Tibial artery (tissue), 4 donors: ENCODE measurements around the gene PINK1.

Source experiments
- DNase-seq, 2 donors: peaks; one replicate each; pipeline ENCODE4 v3.0.0-alpha.2; 2019
- H3K27ac ChIP-seq, 2 donors: fragments of 200-600 bp; sonication (generic) in 1 of 2; 1 replicate in 1 of 2; 2 replicates in 1 of 2; pipeline ENCODE4 v1.5.1; 2018 to 2019; ENCODE audit warnings: mild to moderate bottlenecking in 1 of 2
- H3K27me3 ChIP-seq, 2 donors: fragments of 200-600 bp; sonication (generic) in 1 of 2; one replicate each; pipeline versions ENCODE4 v1.5.1 to v1.6.0; 2016 to 2019
- H3K36me3 ChIP-seq, 3 donors: fragments of 200-600 bp; sonication (generic) in 2 of 3; one replicate each; pipeline ENCODE4 v1.5.1; 2016 to 2019; ENCODE audit warnings: mild to moderate bottlenecking in 2 of 3
- H3K4me1 ChIP-seq, 4 donors: fragments of 200-600 bp; sonication (generic) in 2 of 4; 1 replicate in 3 of 4; 2 replicates in 1 of 4; pipeline ENCODE4 v1.5.1; 2016 to 2019
- H3K4me3 ChIP-seq, 2 donors: fragments of 200-600 bp; sonication (generic) in 1 of 2; 1 replicate in 1 of 2; 2 replicates in 1 of 2; pipeline ENCODE4 v1.5.1; 2018 to 2019; ENCODE audit warnings: mild to moderate bottlenecking in 2 of 2
- H3K9me3 ChIP-seq, 3 donors: fragments of 200-600 bp; sonication (generic) in 1 of 3; one replicate each; pipeline ENCODE4 v1.5.1; 2016 to 2019
- CTCF ChIP-seq, 2 experiments: fragments of 200-600 bp in 1 of 2; fragments of 450-650 bp in 1 of 2; IDR thresholded peaks; one replicate each; pipeline ENCODE4 v1.5.1; 2017 to 2019; ENCODE audit warnings: antibody characterized with exemption in 2 of 2, mild to moderate bottlenecking in 1 of 2, moderate library complexity in 1 of 2
- intact Hi-C: fragments of 100-400 bp; cut with DNase I; formaldehyde crosslinking; loops from one replicate; pipeline ENCODE4 v1.15.0; 2023; ENCODE audit warnings: low total_unique reads

PINK1 gene

DNA sequence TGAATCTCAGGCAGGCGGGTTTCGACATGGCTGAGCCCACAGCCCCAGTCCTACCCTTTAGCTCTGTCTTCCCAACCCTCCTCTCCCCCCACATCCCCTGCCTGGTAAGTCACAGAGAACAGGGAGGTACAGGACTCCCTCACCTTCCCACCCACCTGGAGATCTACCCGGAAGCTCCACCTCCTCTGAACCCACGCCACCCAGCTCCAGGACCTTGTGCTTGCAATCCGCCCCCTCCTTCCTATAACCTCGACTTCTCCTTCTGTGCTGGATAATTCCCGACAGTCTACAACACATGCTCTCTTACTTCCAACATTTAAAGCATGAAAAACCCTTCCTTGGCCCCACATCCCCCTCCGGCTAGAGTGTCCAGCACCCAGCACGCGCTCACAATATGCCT lies 62.3 kb downstream of the PINK1 start:
- Histone ChIP-seq H3K4me3 (no peak overlapping the region), H3K36me3 (no peaks in the 10 kb centered on the region), H3K27me3 (no peaks in the 10 kb centered on the region), H3K4me1 (peaks cover 0 to 12% (median 10%) of the 10 kb centered on the region in 4 donors), H3K9me3 (no peaks in the 10 kb centered on the region), H3K27ac (no peak overlapping the region)
- no peak for DNase-seq
- no peak for TF ChIP-seq CTCF (IDR thresholded peaks at IDR 0.05)
- intact Hi-C loops, result no loop called here

GRCh38 chr1:20696397-20697333 lies 63.4 kb downstream of the PINK1 start:
- peaks cover 0 to 12% (median 10%) of the 10 kb centered on the region in 4 donors for H3K4me1 ChIP-seq
- H3K9me3 ChIP-seq, result no peaks in the 10 kb centered on the region
- H3K27ac ChIP-seq, result peak overlapping the region; percentile 82 to 84
- intact Hi-C loops, result loop anchor here (2.0 kb wide), 2 partner anchors 36 to 498 kb away; partner anchors contain the start of gene SH2D5
- TF ChIP-seq CTCF (IDR thresholded peaks at IDR 0.05), result peak; percentile 84 to 86
- no peaks in the 10 kb centered on the region for H3K27me3 ChIP-seq
- no peaks in the 10 kb centered on the region for H3K36me3 ChIP-seq
- H3K4me3 ChIP-seq, result peak overlapping the region; percentile 57 to 74
- DNase-seq, result peak; percentile 88 to 92

DNA sequence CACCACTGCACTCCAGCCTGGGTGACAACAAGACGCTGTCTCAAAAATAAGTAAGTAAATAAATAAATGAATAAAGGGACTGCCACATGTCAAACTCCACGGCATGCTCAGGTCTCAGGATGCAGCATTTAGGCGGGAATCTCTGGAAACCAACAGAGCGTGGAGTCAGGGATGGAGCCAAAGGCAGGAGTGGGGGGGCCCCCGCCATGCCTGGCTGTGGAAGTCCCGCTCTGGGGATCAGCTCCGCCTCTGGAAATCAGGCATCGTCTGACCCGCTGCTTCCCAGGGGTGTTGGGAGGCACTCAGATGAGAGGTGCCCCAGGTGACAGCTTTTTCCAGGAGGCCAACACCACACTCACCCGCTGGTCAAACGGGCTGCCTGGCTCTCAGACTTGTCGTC lies 64.3 kb downstream of the PINK1 start:
- Histone ChIP-seq H3K4me3 (no peak overlapping the region), H3K36me3 (no peaks in the 10 kb centered on the region)
- intact Hi-C loops, result loop anchor here (2.0 kb wide), 2 partner anchors 35 to 497 kb away; partner anchors contain the start of gene SH2D5

GRCh38 chr1:20698195-20698910 lies 65.1 kb downstream of the PINK1 start:
- Histone ChIP-seq H3K4me3 (no peak overlapping the region), H3K27me3 (no peaks in the 10 kb centered on the region), H3K36me3 (no peaks in the 10 kb centered on the region), H3K9me3 (no peaks in the 10 kb centered on the region), H3K4me1 (peaks cover 0 to 12% (median 10%) of the 10 kb centered on the region in 4 donors), H3K27ac (no peak overlapping the region)
- intact Hi-C loops, result no loop called here
- no peak for DNase-seq
- TF ChIP-seq CTCF (IDR thresholded peaks at IDR 0.05), result no peak

More for the DNA sequence above, 64.3 kb downstream of the PINK1 start:
- peaks cover 0 to 12% (median 10%) of the 10 kb centered on the region in 4 donors for H3K4me1 ChIP-seq
- H3K27me3 ChIP-seq, result no peaks in the 10 kb centered on the region
- H3K9me3 ChIP-seq, result no peaks in the 10 kb centered on the region
- no peak for TF ChIP-seq CTCF (IDR thresholded peaks at IDR 0.05)
- DNase-seq, result no peak
- H3K27ac ChIP-seq, result peak overlapping the region; percentile 82 to 84

DNA sequence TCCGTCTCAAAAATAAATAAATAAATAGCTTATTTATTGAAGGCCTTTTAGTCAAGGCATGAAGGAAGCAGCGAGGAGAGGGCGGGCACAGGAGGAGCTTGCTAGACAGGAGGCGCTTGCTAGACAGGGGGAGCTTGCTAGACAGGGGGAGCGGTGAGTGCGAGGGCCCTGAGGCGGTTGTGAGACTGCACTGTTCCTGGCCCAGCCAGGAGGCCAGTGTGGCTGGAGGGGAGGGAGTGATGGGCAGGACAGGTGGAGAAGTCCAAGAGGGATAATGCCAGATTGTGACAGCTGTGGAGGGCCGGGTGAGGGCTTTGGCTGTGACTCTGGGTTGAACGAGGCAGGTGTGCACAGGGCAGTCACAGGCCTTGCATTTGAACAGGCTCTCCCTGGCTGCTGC lies 66.3 kb downstream of the PINK1 start:
- Histone ChIP-seq H3K4me3 (no peak overlapping the region), H3K36me3 (no peaks in the 10 kb centered on the region), H3K27ac (no peak overlapping the region), H3K9me3 (no peaks in the 10 kb centered on the region), H3K27me3 (no peaks in the 10 kb centered on the region), H3K4me1 (peaks cover 0 to 12% (median 10%) of the 10 kb centered on the region in 4 donors)
- intact Hi-C loops, result no loop called here
- DNase-seq, result no peak
- TF ChIP-seq CTCF (IDR thresholded peaks at IDR 0.05), result no peak
